ENCODE data around the gene KCNIP1.

DNA sequence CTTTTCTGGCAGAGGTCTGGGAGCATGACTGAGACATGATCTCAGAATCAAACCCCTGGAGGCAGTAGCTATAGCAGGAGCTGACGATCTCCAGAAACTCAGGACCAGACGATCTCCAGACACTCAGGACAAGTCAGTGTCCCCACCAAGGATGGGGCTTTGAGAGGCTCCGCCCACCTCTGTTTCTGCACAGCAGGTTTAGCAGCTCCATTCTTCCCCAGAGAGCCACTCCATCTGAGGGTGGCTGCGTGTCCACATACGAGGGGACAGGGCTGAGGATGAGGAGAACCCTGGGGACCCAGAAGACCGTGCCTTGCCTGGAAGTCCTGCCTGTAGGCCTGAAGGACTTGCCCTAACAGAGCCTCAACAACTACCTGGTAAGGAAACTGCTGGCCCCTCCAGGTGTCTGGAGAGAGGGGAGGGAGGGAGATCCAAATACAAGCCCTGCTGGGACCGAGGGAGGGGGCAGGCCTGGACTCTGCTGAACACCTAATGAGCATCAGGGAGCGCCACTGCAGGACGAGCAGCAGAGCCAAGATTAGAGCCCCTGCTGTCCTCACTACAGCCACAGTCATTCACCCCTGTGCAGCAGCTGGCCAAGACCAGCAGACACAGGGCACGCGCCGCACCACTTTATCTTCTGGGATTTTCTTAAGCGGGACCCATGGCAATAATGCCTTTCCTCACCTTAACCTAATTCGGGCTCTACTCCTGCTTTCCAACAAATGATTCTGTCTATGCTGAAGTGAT is 279.9 kb downstream of the KCNIP1 start, which contains the start of gene GABRP:
- TF ChIP-seq POLR2A (IDR thresholded peaks at IDR 0.05): no peak
- TF ChIP-seq, protein P1, sequence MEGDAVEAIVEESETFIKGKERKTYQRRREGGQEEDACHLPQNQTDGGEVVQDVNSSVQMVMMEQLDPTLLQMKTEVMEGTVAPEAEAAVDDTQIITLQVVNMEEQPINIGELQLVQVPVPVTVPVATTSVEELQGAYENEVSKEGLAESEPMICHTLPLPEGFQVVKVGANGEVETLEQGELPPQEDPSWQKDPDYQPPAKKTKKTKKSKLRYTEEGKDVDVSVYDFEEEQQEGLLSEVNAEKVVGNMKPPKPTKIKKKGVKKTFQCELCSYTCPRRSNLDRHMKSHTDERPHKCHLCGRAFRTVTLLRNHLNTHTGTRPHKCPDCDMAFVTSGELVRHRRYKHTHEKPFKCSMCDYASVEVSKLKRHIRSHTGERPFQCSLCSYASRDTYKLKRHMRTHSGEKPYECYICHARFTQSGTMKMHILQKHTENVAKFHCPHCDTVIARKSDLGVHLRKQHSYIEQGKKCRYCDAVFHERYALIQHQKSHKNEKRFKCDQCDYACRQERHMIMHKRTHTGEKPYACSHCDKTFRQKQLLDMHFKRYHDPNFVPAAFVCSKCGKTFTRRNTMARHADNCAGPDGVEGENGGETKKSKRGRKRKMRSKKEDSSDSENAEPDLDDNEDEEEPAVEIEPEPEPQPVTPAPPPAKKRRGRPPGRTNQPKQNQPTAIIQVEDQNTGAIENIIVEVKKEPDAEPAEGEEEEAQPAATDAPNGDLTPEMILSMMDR (IDR thresholded peaks at IDR 0.05): no peak
- TF ChIP-seq EP300 (IDR thresholded peaks at IDR 0.05): no peak
- TF ChIP-seq POLR2AphosphoS5 (IDR thresholded peaks at IDR 0.05): no peak

All from gastroesophageal sphincter (tissue), 3 donors.